Trophoblast cell (in vitro differentiated cells and primary cell): ENCODE results near the gene NR2C1.
"Not testable (repeated sequence)": the region's sequence is repeated elsewhere in the genome, so short reads cannot be mapped to it uniquely, and the experiment has no call there.

Experiments
- DNase-seq, 2 donors: peaks; one replicate each; pipeline ENCODE4 v3.0.0-alpha.2; 2016
- H2AFZ ChIP-seq: 2 replicates; pipeline ENCODE4 v1.6.1; 2013; ENCODE audit warnings: low read length, moderate library complexity, mild to moderate bottlenecking; ENCODE audit not compliant: insufficient read depth, poor library complexity
- H2AK5ac ChIP-seq: 2 replicates; pipeline ENCODE4 v1.6.1; 2013; ENCODE audit warnings: mild to moderate bottlenecking, low read length
- H2BK120ac ChIP-seq: 2 replicates; pipeline ENCODE4 v1.6.1; 2013; ENCODE audit warnings: low read length, mild to moderate bottlenecking, moderate library complexity; ENCODE audit not compliant: insufficient read depth, poor library complexity
- H2BK12ac ChIP-seq: 2 replicates; pipeline ENCODE4 v1.6.1; 2013; ENCODE audit warnings: mild to moderate bottlenecking, low read length, moderate library complexity
- H2BK5ac ChIP-seq: 2 replicates; pipeline ENCODE4 v1.6.1; 2013; ENCODE audit warnings: low read length, low read depth, moderate library complexity, mild to moderate bottlenecking; ENCODE audit not compliant: poor library complexity
- H3K14ac ChIP-seq: 2 replicates; pipeline ENCODE4 v1.6.1; 2013; ENCODE audit warnings: mild to moderate bottlenecking, low read length
- H3K18ac ChIP-seq: 2 replicates; pipeline ENCODE4 v1.6.1; 2013; ENCODE audit warnings: mild to moderate bottlenecking, low read length
- H3K23ac ChIP-seq: 2 replicates; pipeline ENCODE4 v1.6.1; 2013; ENCODE audit warnings: low read length
- H3K27ac ChIP-seq: 2 replicates; pipeline ENCODE4 v1.5.1; 2013; ENCODE audit warnings: low read depth, mild to moderate bottlenecking, inconsistent platforms, low read length, moderate library complexity
- H3K27me3 ChIP-seq: 2 replicates; pipeline ENCODE4 v1.6.1; 2013; ENCODE audit warnings: inconsistent platforms, mild to moderate bottlenecking, low read length, moderate library complexity; ENCODE audit not compliant: insufficient read depth
- H3K36me3 ChIP-seq, 2 experiments: 1 replicate in 1 of 2; 2 replicates in 1 of 2; pipeline ENCODE4 v1.6.1; 2013; ENCODE audit warnings: low read length in 2 of 2, mild to moderate bottlenecking in 2 of 2, moderate library complexity in 1 of 2; ENCODE audit not compliant: insufficient read depth in 2 of 2, control insufficient read depth in 1 of 2
- H3K4ac ChIP-seq: 2 replicates; pipeline ENCODE4 v1.6.1; 2013; ENCODE audit warnings: low read depth, mild to moderate bottlenecking, low read length, moderate library complexity
- H3K4me1 ChIP-seq, 2 experiments: 1 replicate in 1 of 2; 2 replicates in 1 of 2; pipeline ENCODE4 v1.6.1; 2013; ENCODE audit warnings: low read length in 2 of 2, mild to moderate bottlenecking in 2 of 2, moderate library complexity in 1 of 2; ENCODE audit not compliant: insufficient read depth in 2 of 2, control insufficient read depth in 1 of 2
- H3K4me2 ChIP-seq: 2 replicates; pipeline ENCODE4 v1.6.1; 2013; ENCODE audit warnings: inconsistent platforms, mild to moderate bottlenecking, low read length, moderate library complexity
- H3K4me3 ChIP-seq: 2 replicates; pipeline ENCODE4 v1.5.1; 2013; ENCODE audit warnings: mild to moderate bottlenecking, low read depth, low read length, inconsistent platforms
- H3K79me1 ChIP-seq: one replicate; pipeline ENCODE4 v1.6.1; 2013; ENCODE audit warnings: low read length
- H3K79me2 ChIP-seq: 2 replicates; pipeline ENCODE4 v1.6.1; 2013; ENCODE audit warnings: low read length, mild to moderate bottlenecking; ENCODE audit not compliant: control insufficient read depth, insufficient read depth, poor library complexity
- H3K9ac ChIP-seq: 2 replicates; pipeline ENCODE4 v1.6.1; 2013; ENCODE audit warnings: mild to moderate bottlenecking, low read length
- H3K9me3 ChIP-seq: 2 replicates; pipeline ENCODE4 v1.6.1; 2013; ENCODE audit warnings: low read depth, mild to moderate bottlenecking, control low read depth, inconsistent platforms, low read length; ENCODE audit not compliant: insufficient read depth
- H4K12ac ChIP-seq: 2 replicates; pipeline ENCODE4 v1.6.1; 2013; ENCODE audit warnings: low read depth, mild to moderate bottlenecking, low read length, moderate library complexity
- H4K8ac ChIP-seq: 2 replicates; pipeline ENCODE4 v1.6.1; 2013; ENCODE audit warnings: low read depth, mild to moderate bottlenecking, low read length, moderate library complexity
- H4K91ac ChIP-seq: one replicate; pipeline ENCODE4 v1.6.1; 2013; ENCODE audit warnings: low read depth, mild to moderate bottlenecking, low read length, moderate library complexity
- WGBS: extraction: QIAGEN DNeasy Blood & Tissue Kit; methylation state at CpG from one replicate; pipeline ENCODE4 v1.1.7; 2013; ENCODE audit warnings: missing lambda C conversion rate; ENCODE audit not compliant: insufficient read length, insufficient coverage; ENCODE audit errors: extremely low coverage; 5-methylcytosine and 5-hydroxymethylcytosine counted together

NR2C1 gene

DNA sequence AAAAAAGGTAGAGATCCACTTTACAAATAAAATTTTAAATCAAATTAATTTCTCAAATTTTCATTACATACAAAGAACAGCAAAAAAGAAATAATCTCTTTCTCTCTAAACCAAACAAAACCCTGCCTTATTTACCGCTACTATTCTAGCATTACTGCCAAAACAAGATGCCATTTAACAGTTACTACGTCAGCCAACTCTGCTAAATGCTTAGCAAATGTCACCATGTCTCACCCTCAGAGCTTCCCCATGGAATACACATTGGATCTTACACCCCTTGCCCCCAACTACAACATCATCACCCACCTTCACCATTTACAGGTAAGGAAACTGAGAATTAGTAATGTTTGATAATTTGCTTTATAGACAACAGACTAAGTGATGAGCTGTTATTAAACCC, 23.0 kb upstream of the NR2C1 start:
- H4K8ac ChIP-seq, result no peak overlapping the region
- peaks cover 5% of the 10 kb centered on the region for H3K79me1 ChIP-seq
- no peak overlapping the region for H3K23ac ChIP-seq
- no peak for DNase-seq
- H2AK5ac ChIP-seq, result no peak overlapping the region
- H3K36me3 ChIP-seq, result peaks cover 13 to 25% of the 10 kb centered on the region in 2 experiments
- H3K27ac ChIP-seq, result no peak overlapping the region
- WGBS, result no CpG with 5 or more reads among the region's 2 CpGs
- H2AFZ ChIP-seq, result no peak overlapping the region
- H2BK12ac ChIP-seq, result no peak overlapping the region
- no peak overlapping the region for H3K14ac ChIP-seq
- H3K4ac ChIP-seq, result no peak overlapping the region
- no peak overlapping the region for H2BK5ac ChIP-seq
- H3K4me1 ChIP-seq, result peaks cover 7 to 19% of the 10 kb centered on the region in 2 experiments
- no peak overlapping the region for H4K91ac ChIP-seq
- H2BK120ac ChIP-seq, result no peak overlapping the region
- H3K27me3 ChIP-seq, result no peaks in the 10 kb centered on the region
- no peak overlapping the region for H4K12ac ChIP-seq
- no peak overlapping the region for H3K9ac ChIP-seq
- H3K4me2 ChIP-seq, result no peak overlapping the region
- no peak overlapping the region for H3K18ac ChIP-seq
- H3K79me2 ChIP-seq, result no peaks in the 10 kb centered on the region
- H3K9me3 ChIP-seq, result no peaks in the 10 kb centered on the region
- H3K4me3 ChIP-seq, result no peak overlapping the region

DNA sequence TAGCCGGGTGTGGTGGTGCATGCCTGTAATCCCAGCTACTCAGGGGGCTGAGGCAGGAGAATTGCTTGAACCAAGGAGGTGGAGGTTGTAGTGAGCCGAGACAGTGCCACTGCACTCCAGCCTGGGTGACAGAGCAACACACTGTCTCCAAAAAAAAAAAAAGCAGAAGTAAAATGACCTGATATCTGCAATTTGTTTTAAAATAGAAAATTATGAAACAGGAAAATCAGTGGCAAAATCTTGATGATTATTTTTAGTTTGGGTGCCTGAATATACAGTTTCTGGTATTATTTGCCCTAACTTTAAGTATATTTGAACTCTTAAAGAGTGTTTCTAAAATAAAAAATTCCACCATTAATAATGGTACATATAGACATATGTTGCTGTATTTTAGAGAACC, 22.4 kb upstream of the NR2C1 start:
- not testable (repeated sequence) for H2AFZ ChIP-seq, H4K12ac ChIP-seq

DNA sequence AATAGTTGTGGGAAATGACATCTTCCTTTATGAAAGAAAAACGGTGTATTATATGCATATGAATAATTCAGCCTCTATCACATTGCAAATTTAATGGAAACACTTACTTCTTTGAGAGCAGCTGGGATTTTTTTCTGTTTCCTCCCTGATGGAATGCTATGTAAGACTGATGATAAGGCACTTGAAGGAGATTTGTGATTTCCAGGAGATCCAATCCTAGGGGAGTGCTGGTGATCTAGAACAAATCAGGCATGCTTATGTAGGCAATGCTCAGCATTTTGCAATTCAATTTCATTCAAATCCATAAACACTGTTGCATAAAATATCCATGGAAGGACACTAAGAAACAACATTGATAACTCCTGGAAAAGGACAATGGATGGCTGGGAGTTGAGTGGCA, 16.0 kb upstream of the NR2C1 start:
- Histone ChIP-seq H3K36me3 (peaks cover 11 to 17% of the 10 kb centered on the region in 2 experiments), H4K8ac (no peak overlapping the region), H3K23ac (no peak overlapping the region), H3K4ac (no peak overlapping the region), H3K4me3 (no peak overlapping the region), H2BK120ac (no peak overlapping the region), H2BK5ac (no peak overlapping the region), H3K9ac (no peak overlapping the region), H3K14ac (no peak overlapping the region), H4K12ac (no peak overlapping the region), H3K79me1 (peaks cover 6% of the 10 kb centered on the region), H3K18ac (no peak overlapping the region), H4K91ac (no peak overlapping the region), H2BK12ac (no peak overlapping the region), H2AFZ (no peak overlapping the region), H3K27me3 (no peaks in the 10 kb centered on the region), H2AK5ac (no peak overlapping the region), H3K27ac (no peak overlapping the region), H3K4me2 (no peak overlapping the region), H3K4me1 (peaks cover 0 to 3% of the 10 kb centered on the region in 2 experiments), H3K79me2 (no peaks in the 10 kb centered on the region), H3K9me3 (no peaks in the 10 kb centered on the region)
- WGBS, result no CpG with 5 or more reads among the region's 1 CpG
- DNase-seq, result no peak

More for the DNA sequence above, 22.4 kb upstream of the NR2C1 start:
- not testable (repeated sequence) for H3K27ac ChIP-seq, H3K79me1 ChIP-seq, H2AK5ac ChIP-seq, H3K4ac ChIP-seq, H2BK120ac ChIP-seq, H2BK5ac ChIP-seq, H4K91ac ChIP-seq, DNase-seq, H3K9ac ChIP-seq, H3K4me2 ChIP-seq, H4K8ac ChIP-seq, H3K9me3 ChIP-seq, H3K18ac ChIP-seq, H3K27me3 ChIP-seq, H2BK12ac ChIP-seq, H3K14ac ChIP-seq, H3K79me2 ChIP-seq, H3K4me3 ChIP-seq, H3K23ac ChIP-seq
- no CpG with 5 or more reads among the region's 2 CpGs for WGBS
- Histone ChIP-seq H3K36me3 (peaks cover 14 to 25% of the 10 kb centered on the region in 2 experiments), H3K4me1 (peaks cover 7 to 19% of the 10 kb centered on the region in 2 experiments)

DNA sequence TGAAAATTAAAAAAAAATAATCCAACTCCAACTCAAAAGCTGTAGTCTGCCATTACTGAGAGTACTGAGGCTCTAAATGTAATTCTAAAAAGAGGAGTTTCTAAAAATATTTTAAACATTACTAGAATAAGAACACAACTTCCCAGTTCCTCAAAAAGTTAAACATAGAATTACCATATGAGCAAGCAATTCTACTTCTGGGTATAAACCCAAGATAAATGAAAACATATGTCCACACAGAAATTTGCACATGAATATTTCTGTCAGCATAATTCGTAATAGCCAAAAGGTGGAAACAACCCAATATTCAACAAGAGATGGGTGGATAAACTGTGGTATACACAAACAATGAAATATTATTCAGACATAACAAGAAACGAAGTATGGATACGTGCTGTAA, 15.0 kb upstream of the NR2C1 start:
- DNase-seq, result no peak
- no peak overlapping the region for H2AFZ ChIP-seq
- H3K14ac ChIP-seq, result no peak overlapping the region
- peaks cover 11 to 17% of the 10 kb centered on the region in 2 experiments for H3K36me3 ChIP-seq
- H3K27ac ChIP-seq, result no peak overlapping the region
- H3K4me2 ChIP-seq, result no peak overlapping the region
- H3K18ac ChIP-seq, result no peak overlapping the region
- H3K79me2 ChIP-seq, result no peaks in the 10 kb centered on the region
- H2AK5ac ChIP-seq, result no peak overlapping the region
- H2BK120ac ChIP-seq, result no peak overlapping the region
- H4K8ac ChIP-seq, result no peak overlapping the region
- peaks cover 6% of the 10 kb centered on the region for H3K79me1 ChIP-seq
- H2BK5ac ChIP-seq, result no peak overlapping the region
- no peak overlapping the region for H3K4ac ChIP-seq
- H2BK12ac ChIP-seq, result no peak overlapping the region
- H3K23ac ChIP-seq, result no peak overlapping the region
- no peaks in the 10 kb centered on the region for H3K9me3 ChIP-seq
- H4K91ac ChIP-seq, result no peak overlapping the region
- peaks cover 0 to 3% of the 10 kb centered on the region in 2 experiments for H3K4me1 ChIP-seq
- H4K12ac ChIP-seq, result no peak overlapping the region
- WGBS, result no CpG with 5 or more reads among the region's 3 CpGs
- no peak overlapping the region for H3K4me3 ChIP-seq
- no peak overlapping the region for H3K9ac ChIP-seq
- H3K27me3 ChIP-seq, result no peaks in the 10 kb centered on the region
